Measurements from ENCODE around the gene TENM3.

Gene TENM3

DNA sequence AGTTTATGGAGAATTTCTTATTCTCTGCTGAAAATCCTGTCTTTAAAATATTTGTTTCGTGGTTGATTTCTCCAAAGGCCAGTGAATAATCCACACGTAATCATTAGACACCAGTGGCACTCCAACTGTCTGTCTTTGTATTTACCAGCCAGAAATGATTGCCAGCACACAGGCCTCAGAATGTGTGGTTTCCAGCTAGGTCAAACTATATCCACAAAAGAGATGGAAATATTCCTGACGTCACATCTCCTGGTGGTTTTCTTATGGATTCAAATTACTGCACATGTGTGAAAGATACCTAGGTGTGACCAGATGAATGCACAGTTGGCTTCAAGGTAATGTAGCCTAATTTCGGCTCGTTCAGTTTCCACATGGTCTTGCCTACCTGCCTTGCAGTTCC lies 27.2 kb upstream of the TENM3 start:
- Mint-ChIP-seq H3K4me3 (no peak overlapping the region), H3K27ac (no peak overlapping the region), H3K36me3 (ENCODE audit: low read depth) (no peaks in the 10 kb centered on the region), H3K27me3 (no peaks in the 10 kb centered on the region), H3K4me1 (ENCODE audit: low read depth) (no peaks in the 10 kb centered on the region), H3K9me3 (no peaks in the 10 kb centered on the region)
- intact Hi-C loops (cut with micrococcal nuclease), result no loop called here

DNA sequence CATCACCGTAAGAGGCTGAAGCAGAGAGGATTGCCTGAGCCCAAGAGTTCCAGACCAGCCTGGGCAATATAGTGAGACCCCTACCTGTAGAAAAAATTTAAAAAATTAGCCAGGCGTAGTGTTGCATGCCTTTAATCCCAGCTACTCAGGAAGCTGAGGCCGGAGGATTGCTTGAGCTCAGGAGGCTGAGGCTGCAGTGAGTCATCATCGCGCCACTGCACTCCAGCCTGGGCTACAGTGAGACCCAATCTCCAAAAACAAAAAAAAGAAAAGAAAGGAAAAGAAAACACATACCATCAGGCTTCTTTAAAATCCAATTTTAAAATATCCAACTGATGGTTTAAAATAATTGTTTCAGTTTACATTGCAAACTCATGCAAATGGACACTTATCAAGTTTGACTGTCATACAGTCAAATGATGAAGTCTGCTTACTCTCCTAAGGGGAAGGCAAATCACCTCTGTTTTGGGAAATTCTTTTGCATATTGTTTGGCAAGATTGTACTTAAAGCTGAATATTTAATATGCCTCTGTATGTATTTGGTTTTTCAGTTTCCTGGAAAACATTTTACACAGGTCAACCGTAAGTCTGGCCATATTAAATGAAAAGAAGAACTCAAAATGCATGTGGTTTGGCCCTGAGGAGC lies 23.7 kb upstream of the TENM3 start:
- Mint-ChIP-seq H3K4me1 (ENCODE audit: low read depth) (no peaks in the 10 kb centered on the region), H3K27me3 (no peaks in the 10 kb centered on the region), H3K4me3 (no peak overlapping the region), H3K36me3 (ENCODE audit: low read depth) (no peaks in the 10 kb centered on the region), H3K27ac (no peak overlapping the region), H3K9me3 (no peaks in the 10 kb centered on the region)
- intact Hi-C loops (cut with micrococcal nuclease), result no loop called here

DNA sequence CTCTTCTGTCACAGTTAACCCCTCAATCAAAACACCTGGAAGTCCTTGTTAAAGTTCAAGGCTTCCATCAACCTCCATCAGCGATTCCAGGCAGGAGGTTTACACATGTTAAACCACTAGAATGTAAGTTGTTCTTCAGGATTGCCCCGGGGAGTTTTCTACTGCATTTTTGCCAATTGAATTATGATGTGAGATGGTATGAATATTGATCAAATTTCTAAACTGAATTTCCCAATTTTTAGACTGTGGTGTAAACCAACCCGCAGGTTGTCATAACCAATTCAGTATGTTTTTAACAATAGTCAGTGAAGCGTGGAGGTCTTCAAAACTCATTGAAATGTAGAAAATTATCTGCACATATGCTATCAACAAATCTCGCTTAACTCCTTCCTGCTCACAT lies 21.2 kb upstream of the TENM3 start:
- H3K4me1 Mint-ChIP-seq (ENCODE audit: low read depth), result no peaks in the 10 kb centered on the region
- no peak overlapping the region for H3K4me3 Mint-ChIP-seq
- no peak overlapping the region for H3K27ac Mint-ChIP-seq
- H3K9me3 Mint-ChIP-seq, result no peaks in the 10 kb centered on the region
- no peaks in the 10 kb centered on the region for H3K36me3 Mint-ChIP-seq (ENCODE audit: low read depth)
- intact Hi-C loops (cut with micrococcal nuclease), result no loop called here
- no peaks in the 10 kb centered on the region for H3K27me3 Mint-ChIP-seq

DNA sequence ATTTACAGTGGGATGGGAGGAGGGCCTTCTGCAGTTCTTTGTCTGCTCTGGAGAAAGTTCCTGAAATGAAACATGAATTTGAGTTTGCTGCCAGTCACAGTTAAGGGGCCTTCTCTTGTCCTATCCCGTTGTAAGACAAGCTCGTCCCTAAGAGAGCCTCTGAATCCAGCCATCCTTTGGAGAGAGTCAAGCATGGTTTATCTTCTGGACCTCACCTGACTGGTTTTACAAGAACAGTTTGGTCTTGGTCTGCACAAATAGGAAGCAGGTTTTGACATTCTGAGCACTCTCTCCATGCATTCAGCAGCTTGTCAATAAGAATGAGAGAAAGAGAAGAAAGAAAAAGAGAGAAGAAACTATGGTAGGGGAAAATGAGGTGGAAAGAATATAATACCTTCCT lies 20.4 kb upstream of the TENM3 start:
- H3K4me1 Mint-ChIP-seq (ENCODE audit: low read depth), result no peaks in the 10 kb centered on the region
- H3K36me3 Mint-ChIP-seq (ENCODE audit: low read depth), result no peaks in the 10 kb centered on the region
- no peak overlapping the region for H3K4me3 Mint-ChIP-seq
- H3K27me3 Mint-ChIP-seq, result no peaks in the 10 kb centered on the region
- intact Hi-C loops (cut with micrococcal nuclease), result no loop called here
- no peaks in the 10 kb centered on the region for H3K9me3 Mint-ChIP-seq
- H3K27ac Mint-ChIP-seq, result no peak overlapping the region

DNA sequence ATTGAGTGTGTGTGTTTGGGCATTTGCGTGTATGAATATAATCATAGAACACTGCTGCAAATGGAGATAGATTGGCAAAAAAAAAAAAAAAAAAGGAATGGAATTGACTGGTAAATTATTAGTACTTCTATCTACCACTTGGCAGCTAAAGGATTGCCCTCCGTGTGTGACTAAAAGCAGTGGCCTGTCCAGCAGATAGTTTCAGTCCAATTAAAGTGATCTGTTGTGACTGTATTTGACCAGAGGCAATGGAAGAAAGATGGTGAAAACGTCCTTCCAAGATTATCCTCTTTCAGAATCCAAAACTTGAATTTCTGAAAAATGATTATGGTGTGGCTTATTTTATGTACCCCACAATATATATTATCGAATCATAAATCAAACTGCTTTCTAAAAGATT lies 19.5 kb upstream of the TENM3 start:
- Mint-ChIP-seq H3K36me3 (ENCODE audit: low read depth) (no peaks in the 10 kb centered on the region), H3K27ac (no peak overlapping the region), H3K27me3 (no peaks in the 10 kb centered on the region), H3K9me3 (no peaks in the 10 kb centered on the region), H3K4me1 (ENCODE audit: low read depth) (no peaks in the 10 kb centered on the region), H3K4me3 (no peak overlapping the region)
- intact Hi-C loops (cut with micrococcal nuclease), result no loop called here

DNA sequence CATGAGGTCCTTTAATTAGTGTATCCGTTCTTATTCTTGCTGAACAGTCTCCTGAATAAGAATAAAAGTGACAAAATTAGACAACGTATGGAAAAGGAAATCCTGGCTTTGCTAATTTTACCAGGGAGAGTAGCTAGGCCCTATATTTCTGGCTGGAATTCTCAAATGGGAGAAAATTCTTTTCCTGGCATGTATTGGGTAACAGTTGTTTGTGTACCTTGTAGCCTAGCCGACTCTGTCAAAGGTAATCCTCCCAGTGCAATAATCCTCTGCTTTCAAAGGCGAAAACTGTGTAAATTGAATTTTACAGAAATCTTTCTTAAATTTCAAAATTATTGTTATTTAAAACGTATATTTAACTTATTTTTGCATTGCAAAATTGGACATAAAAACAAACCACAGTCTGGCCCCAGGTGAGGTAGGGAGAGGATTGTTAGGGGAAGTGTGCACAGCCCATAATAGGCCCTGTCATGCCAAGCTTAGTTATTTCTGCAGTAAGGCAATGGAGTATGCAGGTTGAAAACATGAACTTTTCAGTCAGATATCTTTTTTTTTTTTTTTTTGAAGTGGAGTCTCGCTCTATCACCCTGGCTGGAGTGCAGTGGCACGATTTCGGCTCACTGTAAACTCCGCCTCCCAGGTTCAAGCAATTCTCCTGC lies 18.9 kb upstream of the TENM3 start:
- intact Hi-C loops (cut with micrococcal nuclease), result no loop called here
- H3K4me3 Mint-ChIP-seq, result no peak overlapping the region
- H3K27me3 Mint-ChIP-seq, result no peaks in the 10 kb centered on the region
- H3K4me1 Mint-ChIP-seq (ENCODE audit: low read depth), result no peaks in the 10 kb centered on the region
- no peak overlapping the region for H3K27ac Mint-ChIP-seq
- H3K9me3 Mint-ChIP-seq, result no peaks in the 10 kb centered on the region
- H3K36me3 Mint-ChIP-seq (ENCODE audit: low read depth), result no peaks in the 10 kb centered on the region

DNA sequence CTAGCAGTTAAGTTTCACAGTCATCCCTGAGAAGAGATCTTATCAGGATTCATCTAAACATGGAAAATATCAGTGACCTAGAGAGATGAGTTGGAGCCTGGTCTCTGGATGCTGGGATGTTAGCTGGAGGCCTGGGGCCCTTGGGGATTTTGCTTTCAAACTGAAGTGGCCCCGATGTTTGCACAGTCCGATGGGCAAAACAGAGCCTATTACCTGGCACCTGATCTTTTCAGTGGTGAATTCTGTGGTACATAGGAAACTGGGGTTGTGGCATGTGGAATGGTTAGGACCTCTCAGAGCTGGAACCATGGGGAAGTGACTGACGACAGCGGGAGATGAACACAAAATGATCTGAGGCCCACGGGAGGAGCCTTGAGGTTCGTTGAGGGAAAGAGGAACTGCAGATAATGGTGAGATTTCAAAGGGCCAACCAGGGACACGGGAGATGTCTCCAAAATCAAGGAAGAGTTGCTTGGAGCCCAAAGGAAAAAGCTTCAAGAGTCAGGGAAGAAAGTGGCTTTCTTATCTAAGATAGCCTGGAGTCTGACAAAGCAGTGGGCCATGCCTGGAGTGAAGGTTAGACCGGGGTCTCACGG lies 17.8 kb upstream of the TENM3 start:
- no peaks in the 10 kb centered on the region for H3K36me3 Mint-ChIP-seq (ENCODE audit: low read depth)
- H3K9me3 Mint-ChIP-seq, result no peaks in the 10 kb centered on the region
- H3K27ac Mint-ChIP-seq, result no peak overlapping the region
- H3K27me3 Mint-ChIP-seq, result no peaks in the 10 kb centered on the region
- H3K4me1 Mint-ChIP-seq (ENCODE audit: low read depth), result no peaks in the 10 kb centered on the region
- intact Hi-C loops (cut with micrococcal nuclease), result no loop called here
- H3K4me3 Mint-ChIP-seq, result no peak overlapping the region

DNA sequence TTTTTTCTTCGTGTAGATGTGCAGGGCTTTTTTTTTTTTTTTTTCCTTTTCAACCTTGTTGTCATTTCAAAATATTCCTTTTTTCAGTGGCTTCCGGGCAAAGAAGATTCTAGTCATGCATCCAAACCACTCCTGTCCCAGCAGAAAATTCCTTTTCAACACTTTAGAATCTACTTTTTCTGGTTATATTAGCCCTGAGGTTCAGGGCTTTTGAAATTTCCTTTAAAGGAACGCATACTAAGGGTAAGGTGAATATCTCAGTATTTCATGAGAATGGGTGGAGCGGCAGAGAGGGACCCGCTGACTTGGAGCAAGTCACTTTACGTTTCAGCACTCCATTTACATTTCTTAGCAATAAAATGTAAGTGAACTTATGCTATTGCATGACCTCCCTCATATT lies 15.6 kb upstream of the TENM3 start:
- no peaks in the 10 kb centered on the region for H3K27me3 Mint-ChIP-seq
- no peaks in the 10 kb centered on the region for H3K36me3 Mint-ChIP-seq (ENCODE audit: low read depth)
- H3K4me1 Mint-ChIP-seq (ENCODE audit: low read depth), result no peaks in the 10 kb centered on the region
- no peak overlapping the region for H3K4me3 Mint-ChIP-seq
- no peak overlapping the region for H3K27ac Mint-ChIP-seq
- intact Hi-C loops (cut with micrococcal nuclease), result no loop called here
- H3K9me3 Mint-ChIP-seq, result no peaks in the 10 kb centered on the region

DNA sequence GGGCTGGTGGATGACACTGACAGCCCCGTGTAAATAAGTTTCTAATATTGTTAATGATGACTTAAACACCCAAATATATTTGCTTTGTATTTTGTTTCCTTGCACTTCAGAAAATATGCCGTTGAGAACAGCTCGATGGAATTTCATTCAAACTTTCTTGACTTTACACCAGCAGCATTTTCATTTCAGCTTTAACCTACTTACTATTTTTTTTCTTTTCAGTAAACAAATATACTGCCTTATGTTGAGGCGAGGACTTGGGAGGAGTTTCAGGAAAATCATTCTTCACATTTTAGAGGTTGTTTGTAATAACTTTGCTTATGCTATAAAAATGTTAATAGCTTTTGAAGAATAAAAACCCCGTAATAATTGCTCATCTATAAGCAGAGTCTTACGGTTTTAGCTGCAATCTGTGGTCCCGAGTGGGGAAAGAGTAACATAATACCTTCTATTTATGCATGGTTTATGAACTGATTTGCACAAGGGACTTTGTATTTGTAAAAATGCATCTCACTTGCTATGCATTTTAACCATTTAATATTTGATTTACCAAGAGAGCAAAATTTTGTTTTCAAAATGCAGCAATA lies 14.1 kb upstream of the TENM3 start:
- no peaks in the 10 kb centered on the region for H3K27me3 Mint-ChIP-seq
- no peak overlapping the region for H3K27ac Mint-ChIP-seq
- H3K4me1 Mint-ChIP-seq (ENCODE audit: low read depth), result no peaks in the 10 kb centered on the region
- H3K9me3 Mint-ChIP-seq, result no peaks in the 10 kb centered on the region
- no peaks in the 10 kb centered on the region for H3K36me3 Mint-ChIP-seq (ENCODE audit: low read depth)
- H3K4me3 Mint-ChIP-seq, result no peak overlapping the region
- intact Hi-C loops (cut with micrococcal nuclease), result no loop called here

DNA sequence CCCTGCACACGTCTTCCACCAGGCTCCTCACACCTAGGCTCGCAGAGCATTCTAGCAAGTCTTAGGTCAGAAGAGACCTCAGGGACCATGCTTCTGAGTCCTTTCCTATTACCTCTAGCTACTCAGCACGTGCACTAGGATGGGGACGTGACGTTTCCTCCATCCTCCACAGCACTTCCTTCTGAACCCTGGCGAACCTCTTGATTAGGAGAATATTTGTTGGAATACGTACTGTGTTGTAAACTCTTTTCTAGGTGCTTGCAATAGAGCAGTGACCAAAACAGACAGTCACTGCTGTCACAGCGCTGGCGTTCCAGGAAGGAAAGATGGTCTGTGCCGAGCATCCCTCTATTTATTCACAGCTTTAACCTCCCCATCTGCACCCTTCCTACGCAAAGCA lies 12.9 kb upstream of the TENM3 start:
- H3K27ac Mint-ChIP-seq, result no peak overlapping the region
- H3K36me3 Mint-ChIP-seq (ENCODE audit: low read depth), result no peaks in the 10 kb centered on the region
- intact Hi-C loops (cut with micrococcal nuclease), result no loop called here
- no peaks in the 10 kb centered on the region for H3K9me3 Mint-ChIP-seq
- H3K4me1 Mint-ChIP-seq (ENCODE audit: low read depth), result no peaks in the 10 kb centered on the region
- no peaks in the 10 kb centered on the region for H3K27me3 Mint-ChIP-seq
- no peak overlapping the region for H3K4me3 Mint-ChIP-seq

DNA sequence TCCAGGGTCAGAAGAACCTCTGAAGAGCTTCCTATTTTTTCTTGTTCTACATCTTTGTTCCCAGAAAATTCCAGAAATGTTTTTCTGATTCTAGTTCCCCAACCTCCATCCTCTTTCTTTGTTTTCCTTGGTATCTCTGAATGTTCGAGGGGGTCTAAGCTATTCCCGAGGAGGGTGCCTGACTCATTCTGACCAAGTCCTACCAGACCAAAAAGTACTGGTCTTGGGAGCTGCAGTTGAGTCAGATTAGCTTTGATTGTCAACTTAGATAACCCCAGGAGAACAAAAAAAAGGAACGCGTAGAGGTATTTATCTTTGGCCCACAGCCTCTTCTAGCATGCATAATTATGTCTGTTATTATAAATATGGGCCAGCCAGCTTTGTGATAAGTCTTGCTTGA lies 12.1 kb upstream of the TENM3 start:
- H3K4me1 Mint-ChIP-seq (ENCODE audit: low read depth), result no peaks in the 10 kb centered on the region
- H3K27ac Mint-ChIP-seq, result no peak overlapping the region
- no peaks in the 10 kb centered on the region for H3K36me3 Mint-ChIP-seq (ENCODE audit: low read depth)
- H3K4me3 Mint-ChIP-seq, result no peak overlapping the region
- no peaks in the 10 kb centered on the region for H3K9me3 Mint-ChIP-seq
- H3K27me3 Mint-ChIP-seq, result no peaks in the 10 kb centered on the region
- intact Hi-C loops (cut with micrococcal nuclease), result no loop called here

DNA sequence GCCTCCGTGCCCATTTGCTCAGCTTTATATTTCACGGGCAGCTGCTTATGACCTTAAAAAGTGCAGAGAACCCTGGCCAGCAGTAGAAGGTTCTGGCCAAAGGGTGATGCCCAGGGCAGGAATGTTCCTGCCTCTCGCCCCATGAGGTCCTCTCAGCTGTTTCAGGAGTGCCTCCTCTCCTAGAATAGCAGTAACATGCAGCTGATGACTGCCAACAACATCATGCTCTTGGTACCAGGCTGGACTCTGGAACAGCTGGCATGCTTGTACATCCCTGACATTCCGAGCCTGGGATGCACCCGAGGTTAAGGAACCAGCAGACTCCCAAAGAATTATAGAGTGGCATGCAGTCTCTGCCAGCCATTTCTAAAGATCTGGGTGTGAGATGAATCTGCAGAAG lies 11.7 kb upstream of the TENM3 start:
- Mint-ChIP-seq H3K27me3 (no peaks in the 10 kb centered on the region), H3K9me3 (no peaks in the 10 kb centered on the region), H3K4me1 (ENCODE audit: low read depth) (no peaks in the 10 kb centered on the region), H3K4me3 (no peak overlapping the region), H3K36me3 (ENCODE audit: low read depth) (no peaks in the 10 kb centered on the region), H3K27ac (no peak overlapping the region)
- intact Hi-C loops (cut with micrococcal nuclease), result no loop called here

DNA sequence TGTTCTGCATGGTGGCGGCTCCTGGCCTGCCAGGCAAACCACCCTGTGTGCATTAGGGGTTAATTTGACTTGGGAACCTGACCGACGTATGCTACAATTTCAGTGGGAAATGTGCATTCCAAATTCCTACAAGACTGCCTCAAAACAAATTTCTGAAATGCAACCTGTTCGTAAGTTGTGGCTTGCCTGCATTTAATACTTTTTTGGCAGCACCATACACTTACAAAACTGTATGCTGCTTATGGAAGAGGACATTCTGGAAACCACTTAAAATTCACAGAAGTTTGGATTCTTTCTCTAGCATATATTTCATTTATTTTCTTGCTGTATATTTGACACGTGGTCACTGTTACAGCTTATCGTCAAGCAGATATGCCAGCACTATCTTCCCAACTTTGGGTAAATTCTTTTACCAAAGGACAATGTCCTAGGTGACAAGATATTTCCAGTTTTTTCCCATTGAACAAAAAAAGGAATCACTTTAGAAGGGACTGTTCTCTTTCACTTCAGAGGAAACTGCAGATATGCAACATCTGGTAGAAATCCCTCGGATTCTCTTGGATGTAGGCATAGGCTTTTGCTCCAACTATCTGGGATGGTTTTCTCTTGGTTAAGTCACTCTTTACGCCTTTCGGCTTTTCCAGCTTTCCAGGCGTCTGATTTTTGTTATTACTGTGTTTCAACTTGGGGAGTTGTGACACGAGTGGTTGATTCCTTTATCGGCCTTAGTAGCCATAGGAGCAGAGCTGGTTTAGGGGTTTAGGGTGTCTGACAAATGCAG lies 9.7 kb upstream of the TENM3 start:
- no peaks in the 10 kb centered on the region for H3K9me3 Mint-ChIP-seq
- H3K4me3 Mint-ChIP-seq, result no peak overlapping the region
- no peak overlapping the region for H3K27ac Mint-ChIP-seq
- no peaks in the 10 kb centered on the region for H3K27me3 Mint-ChIP-seq
- H3K4me1 Mint-ChIP-seq (ENCODE audit: low read depth), result no peaks in the 10 kb centered on the region
- intact Hi-C loops (cut with micrococcal nuclease), result no loop called here
- no peaks in the 10 kb centered on the region for H3K36me3 Mint-ChIP-seq (ENCODE audit: low read depth)
